GM18526 (cell line): ENCODE results near the gene FXYD3.

Experiments used
- POLR2A ChIP-seq: IDR thresholded peaks from 3 replicates; pipeline ENCODE4 v1.6.1; 2011; ENCODE audit not compliant: insufficient read length; ENCODE audit errors: extremely low read depth

Gene FXYD3

DNA sequence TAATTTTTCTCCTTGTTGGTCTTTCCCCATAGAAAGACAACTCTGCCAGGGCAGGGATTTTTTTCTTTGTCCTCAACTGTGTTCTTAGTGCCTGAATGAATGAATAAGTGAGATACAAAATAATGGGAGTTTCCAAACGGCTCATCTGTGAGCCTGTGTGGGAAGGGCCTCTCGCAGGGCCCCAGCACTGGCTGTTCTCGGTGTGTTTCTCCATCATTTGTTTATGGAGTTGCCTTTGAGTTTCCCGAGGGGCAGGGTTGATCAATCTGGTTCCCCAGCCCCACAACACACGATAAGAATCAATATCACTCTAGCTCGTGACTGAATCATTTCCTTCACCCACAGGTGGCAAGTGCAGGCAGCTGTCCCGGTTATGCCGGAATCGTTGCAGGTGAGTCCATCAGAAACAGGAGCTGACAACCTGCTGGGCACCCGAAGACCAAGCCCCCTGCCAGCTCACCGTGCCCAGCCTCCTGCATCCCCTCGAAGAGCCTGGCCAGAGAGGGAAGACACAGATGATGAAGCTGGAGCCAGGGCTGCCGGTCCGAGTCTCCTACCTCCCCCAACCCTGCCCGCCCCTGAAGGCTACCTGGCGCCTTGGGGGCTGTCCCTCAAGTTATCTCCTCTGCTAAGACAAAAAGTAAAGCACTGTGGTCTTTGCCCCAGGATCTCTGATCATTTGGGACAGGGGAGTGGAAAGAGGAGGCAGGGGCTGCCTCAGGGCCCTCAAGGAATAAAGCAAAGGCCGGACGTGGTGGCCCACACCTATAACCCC is 53.8 kb downstream of the FXYD3 start:
- no peak for TF ChIP-seq POLR2A

DNA sequence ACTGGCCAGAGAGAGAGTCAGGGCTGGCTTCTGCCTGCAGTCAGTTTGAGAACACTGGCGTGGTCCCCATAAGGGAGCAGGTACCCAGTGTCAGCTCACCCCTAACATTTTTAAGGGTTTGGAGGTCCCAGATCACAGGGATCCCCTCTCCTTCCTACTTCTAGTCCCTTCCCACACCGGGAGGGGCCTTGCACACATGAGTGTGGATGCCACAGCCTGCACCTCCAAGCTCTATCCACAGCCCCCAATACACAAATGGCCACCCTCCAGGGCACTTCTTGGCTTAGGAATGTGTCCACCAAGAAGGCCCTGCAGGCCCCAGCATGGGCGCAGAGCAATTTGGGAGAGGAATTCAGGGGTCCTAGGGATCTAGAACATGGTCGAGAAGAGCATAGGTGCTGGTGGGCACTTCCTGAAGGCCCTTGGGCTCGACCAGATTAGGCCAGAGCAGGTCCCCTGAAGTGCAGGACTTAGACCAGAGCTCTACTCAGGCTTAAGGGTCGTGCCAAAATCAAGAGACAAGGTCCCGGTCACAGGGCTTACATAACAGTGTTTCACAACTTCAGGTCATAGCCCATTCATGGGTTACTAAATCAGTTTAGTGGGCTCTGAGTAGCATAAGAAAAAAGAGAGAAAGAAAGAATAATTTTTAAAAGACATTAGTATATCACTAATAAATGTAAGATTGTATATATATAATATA is 54.9 kb downstream of the FXYD3 start:
- no peak for TF ChIP-seq POLR2A

DNA sequence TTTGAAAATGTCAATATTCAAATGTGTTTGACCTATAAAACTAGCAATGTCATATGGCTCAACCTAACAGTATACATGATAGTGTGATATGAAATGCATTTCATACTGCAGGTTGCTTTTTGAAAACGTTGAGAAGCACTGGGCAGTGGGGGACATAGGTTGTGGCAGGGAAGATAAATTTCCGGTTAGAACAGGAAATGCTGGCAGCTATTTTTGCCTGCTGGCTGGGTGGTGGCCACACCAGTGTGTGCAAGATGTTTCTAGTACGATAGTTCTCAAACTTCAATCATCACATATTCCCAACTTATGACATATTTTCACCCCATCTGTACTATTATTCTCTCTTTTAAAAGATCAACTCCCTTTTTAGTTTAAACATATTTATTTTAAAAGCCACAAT is 56.1 kb downstream of the FXYD3 start:
- TF ChIP-seq POLR2A = no peak
